ENCODE measurements around the gene SUFU. TPM values are rescaled to one million over a fixed set of nuclear protein-coding genes. Genes with fewer than 3 reads are reported as not detected.
A peak's percentile ranks its signal among the peaks of the same experiment; 100 is the strongest.

The SUFU gene
- total and polyA plus RNA-seq, 2 of the 13 experiments (the other 11 are each of a cell fraction or from before 2014, with no cell fraction given) = 2.9 to 5.5 TPM

DNA sequence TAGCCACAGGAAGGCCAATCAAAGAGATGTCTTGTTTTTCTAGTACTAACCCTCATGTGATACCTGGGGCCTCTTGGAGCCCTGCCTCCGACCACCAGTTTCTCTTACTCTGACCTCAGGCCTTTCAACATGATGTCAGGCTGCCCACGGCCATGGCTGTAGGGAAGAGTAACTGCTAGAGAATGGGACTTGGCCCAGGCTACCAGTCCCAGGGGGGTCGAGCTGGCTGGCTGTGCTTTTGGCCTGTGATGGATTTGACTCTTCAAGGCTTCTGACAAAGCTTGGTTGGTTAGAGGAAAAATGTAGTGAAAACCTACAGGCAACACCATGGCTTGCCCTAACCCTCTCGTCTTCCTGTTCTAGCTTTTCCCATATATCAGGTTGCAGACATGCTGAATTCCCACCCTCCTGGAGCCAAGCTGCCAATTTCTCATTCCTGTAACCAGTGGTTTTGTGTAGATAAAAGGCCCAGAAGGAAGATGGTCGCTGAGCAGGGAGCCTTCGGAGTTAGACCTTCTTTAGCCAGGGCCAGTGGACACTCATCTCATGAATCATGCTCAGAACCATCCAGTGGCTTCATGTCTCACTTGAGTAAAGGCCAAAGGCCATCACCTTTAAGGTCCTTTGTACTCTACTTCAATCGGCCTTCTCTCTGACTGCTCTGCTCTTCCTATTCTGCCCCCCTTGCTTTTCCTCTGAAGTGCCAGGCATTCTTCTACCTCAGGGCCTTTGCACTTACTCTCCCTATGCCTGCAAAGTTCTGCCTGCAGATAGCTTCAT lies 19.7 kb downstream of the SUFU start (continued):
- TF ChIP-seq ZNF75D (CRISPR knock-in tag; IDR thresholded peaks at IDR 0.05; ENCODE audit: borderline replicate concordance) (no peak), KDM1A (CRISPR knock-in tag; IDR thresholded peaks at IDR 0.05) (peak; percentile 62; the same call in 1 of the 2 replicates), KLF9 (CRISPR knock-in tag; IDR thresholded peaks at IDR 0.05; ENCODE audit: low read depth) (no peak), SMARCC2 (IDR thresholded peaks at IDR 0.05) (no peak), ZNF782 (CRISPR knock-in tag; IDR thresholded peaks at IDR 0.05; ENCODE audit: borderline replicate concordance) (no peak)
- TF ChIP-seq, protein P1, sequence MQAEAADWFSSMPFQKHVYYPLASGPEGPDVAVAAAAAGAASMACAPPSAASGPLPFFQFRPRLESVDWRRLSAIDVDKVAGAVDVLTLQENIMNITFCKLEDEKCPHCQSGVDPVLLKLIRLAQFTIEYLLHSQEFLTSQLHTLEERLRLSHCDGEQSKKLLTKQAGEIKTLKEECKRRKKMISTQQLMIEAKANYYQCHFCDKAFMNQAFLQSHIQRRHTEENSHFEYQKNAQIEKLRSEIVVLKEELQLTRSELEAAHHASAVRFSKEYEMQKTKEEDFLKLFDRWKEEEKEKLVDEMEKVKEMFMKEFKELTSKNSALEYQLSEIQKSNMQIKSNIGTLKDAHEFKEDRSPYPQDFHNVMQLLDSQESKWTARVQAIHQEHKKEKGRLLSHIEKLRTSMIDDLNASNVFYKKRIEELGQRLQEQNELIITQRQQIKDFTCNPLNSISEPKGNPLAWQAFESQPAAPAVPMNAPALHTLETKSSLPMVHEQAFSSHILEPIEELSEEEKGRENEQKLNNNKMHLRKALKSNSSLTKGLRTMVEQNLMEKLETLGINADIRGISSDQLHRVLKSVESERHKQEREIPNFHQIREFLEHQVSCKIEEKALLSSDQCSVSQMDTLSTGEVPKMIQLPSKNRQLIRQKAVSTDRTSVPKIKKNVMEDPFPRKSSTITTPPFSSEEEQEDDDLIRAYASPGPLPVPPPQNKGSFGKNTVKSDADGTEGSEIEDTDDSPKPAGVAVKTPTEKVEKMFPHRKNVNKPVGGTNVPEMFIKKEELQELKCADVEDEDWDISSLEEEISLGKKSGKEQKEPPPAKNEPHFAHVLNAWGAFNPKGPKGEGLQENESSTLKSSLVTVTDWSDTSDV (CRISPR knock-in tag; IDR thresholded peaks at IDR 0.05) = no peak
- TF ChIP-seq, protein P2, sequence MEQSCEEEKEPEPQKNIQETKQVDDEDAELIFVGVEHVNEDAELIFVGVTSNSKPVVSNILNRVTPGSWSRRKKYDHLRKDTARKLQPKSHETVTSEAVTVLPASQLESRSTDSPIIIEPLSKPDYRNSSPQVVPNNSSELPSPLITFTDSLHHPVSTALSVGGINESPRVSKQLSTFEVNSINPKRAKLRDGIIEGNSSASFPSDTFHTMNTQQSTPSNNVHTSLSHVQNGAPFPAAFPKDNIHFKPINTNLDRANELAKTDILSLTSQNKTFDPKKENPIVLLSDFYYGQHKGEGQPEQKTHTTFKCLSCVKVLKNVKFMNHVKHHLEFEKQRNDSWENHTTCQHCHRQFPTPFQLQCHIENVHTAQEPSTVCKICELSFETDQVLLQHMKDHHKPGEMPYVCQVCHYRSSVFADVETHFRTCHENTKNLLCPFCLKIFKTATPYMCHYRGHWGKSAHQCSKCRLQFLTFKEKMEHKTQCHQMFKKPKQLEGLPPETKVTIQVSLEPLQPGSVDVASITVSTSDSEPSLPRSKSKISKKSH (CRISPR knock-in tag; IDR thresholded peaks at IDR 0.05; ENCODE audit: borderline replicate concordance) = no peak
- TF ChIP-seq, protein P3, sequence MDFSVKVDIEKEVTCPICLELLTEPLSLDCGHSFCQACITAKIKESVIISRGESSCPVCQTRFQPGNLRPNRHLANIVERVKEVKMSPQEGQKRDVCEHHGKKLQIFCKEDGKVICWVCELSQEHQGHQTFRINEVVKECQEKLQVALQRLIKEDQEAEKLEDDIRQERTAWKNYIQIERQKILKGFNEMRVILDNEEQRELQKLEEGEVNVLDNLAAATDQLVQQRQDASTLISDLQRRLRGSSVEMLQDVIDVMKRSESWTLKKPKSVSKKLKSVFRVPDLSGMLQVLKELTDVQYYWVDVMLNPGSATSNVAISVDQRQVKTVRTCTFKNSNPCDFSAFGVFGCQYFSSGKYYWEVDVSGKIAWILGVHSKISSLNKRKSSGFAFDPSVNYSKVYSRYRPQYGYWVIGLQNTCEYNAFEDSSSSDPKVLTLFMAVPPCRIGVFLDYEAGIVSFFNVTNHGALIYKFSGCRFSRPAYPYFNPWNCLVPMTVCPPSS (IDR thresholded peaks at IDR 0.05) = no peak
- TF ChIP-seq, protein P4, sequence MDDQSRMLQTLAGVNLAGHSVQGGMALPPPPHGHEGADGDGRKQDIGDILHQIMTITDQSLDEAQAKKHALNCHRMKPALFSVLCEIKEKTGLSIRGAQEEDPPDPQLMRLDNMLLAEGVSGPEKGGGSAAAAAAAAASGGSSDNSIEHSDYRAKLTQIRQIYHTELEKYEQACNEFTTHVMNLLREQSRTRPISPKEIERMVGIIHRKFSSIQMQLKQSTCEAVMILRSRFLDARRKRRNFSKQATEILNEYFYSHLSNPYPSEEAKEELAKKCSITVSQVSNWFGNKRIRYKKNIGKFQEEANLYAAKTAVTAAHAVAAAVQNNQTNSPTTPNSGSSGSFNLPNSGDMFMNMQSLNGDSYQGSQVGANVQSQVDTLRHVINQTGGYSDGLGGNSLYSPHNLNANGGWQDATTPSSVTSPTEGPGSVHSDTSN (CRISPR knock-in tag; IDR thresholded peaks at IDR 0.05; ENCODE audit: borderline replicate concordance) = no peak

Measured in HepG2 (cell line).